ENCODE measurements around the gene OCSTAMP. TPM values are rescaled to one million over a fixed set of nuclear protein-coding genes. Genes with fewer than 3 reads are reported as not detected.

The OCSTAMP gene
- total and polyA plus RNA-seq, 2 donors (not counting 3 experiments of a cell fraction or from before 2014, with no cell fraction given): not detected

- DNase-seq (ENCODE audit: low read depth, low spot score) (no peak), FAIRE-seq (no peak)
- ChIA-PET POLR2A (no interaction called here), CTCF (interaction anchor here (0.8 to 1.3 kb wide), 2 partner anchors 9 to 11 kb away, joined by 3 to 4 read pairs; no protein-coding TSS in a partner anchor)
- Histone ChIP-seq H2AFZ (ENCODE audit: low read depth, low read length) (no peak overlapping the region), H3K27ac (ENCODE audit: insufficient read depth, low read depth, low read length) (no peak overlapping the region), H3K4me3 (replicated peaks in 1 of 3; ENCODE audit: insufficient read depth in 1 of 3, low read depth in 1 of 3, low read length in 3 of 3) (no peak overlapping the region), H3K9ac (replicated peaks; ENCODE audit: extremely low read depth, insufficient read depth, low read length) (no peak overlapping the region), H3K4me1 (ENCODE audit: control insufficient read depth, extremely low read depth, insufficient read depth, low read length) (peaks cover 4% of the 10 kb centered on the region), H3K4me2 (ENCODE audit: insufficient read depth, low read length) (no peak overlapping the region), H3K9me3 (replicated peaks; ENCODE audit: control insufficient read depth, insufficient read depth, low read length) (no peaks in the 10 kb centered on the region), H3K79me2 (ENCODE audit: control insufficient read depth, insufficient read depth, low read length) (no peaks in the 10 kb centered on the region), H3K27me3 (ENCODE audit: control insufficient read depth in 2 of 2, insufficient read depth in 2 of 2, low read length in 2 of 2) (no peaks in the 10 kb centered on the region), H3K36me3 (ENCODE audit: control insufficient read depth in 2 of 2, extremely low read depth in 1 of 2, insufficient read depth in 2 of 2, low read length in 2 of 2) (no peaks in the 10 kb centered on the region), H3K9me1 (replicated peaks; ENCODE audit: control insufficient read depth, extremely low read depth, insufficient read depth, low read length) (no peaks in the 10 kb centered on the region), H4K20me1 (replicated peaks; ENCODE audit: control insufficient read depth, extremely low read depth, insufficient read depth, low read length) (no peaks in the 10 kb centered on the region)
- intact Hi-C loops (cut with micrococcal nuclease) (no loop called here), dilution Hi-C loops (cut with MboI; ENCODE audit: extremely low pct_ligation_motif_present, low sequenced_read_pairs) (no loop called here)
- TF ChIP-seq MAX (IDR thresholded peaks at IDR 0.05; ENCODE audit: insufficient read depth, insufficient read length) (no peak), JUN (IDR thresholded peaks at IDR 0.05; ENCODE audit: borderline replicate concordance, insufficient read depth, insufficient read length, low read depth) (no peak), FOS (IDR thresholded peaks at IDR 0.05; ENCODE audit: borderline replicate concordance, insufficient read depth, low read length) (no peak), EZH2 (IDR thresholded peaks at IDR 0.05; ENCODE audit: borderline replicate concordance, low read depth, low read length, severe bottlenecking) (no peak), POLR2AphosphoS5 (IDR thresholded peaks at IDR 0.05; ENCODE audit: insufficient read depth, low read depth, low read length) (no peak), GATA2 (IDR thresholded peaks at IDR 0.05; ENCODE audit: insufficient read depth, insufficient read length, low read depth, low read length) (no peak), MYC (IDR thresholded peaks at IDR 0.05; ENCODE audit: low read depth, low read length) (no peak), CTCF (IDR thresholded peaks at IDR 0.05; ENCODE audit: extremely low read depth in 1 of 2, insufficient read depth in 1 of 2, low read depth in 1 of 2, low read length in 2 of 2) (no peak), POLR2A (IDR thresholded peaks at IDR 0.05; ENCODE audit: low read depth, low read length) (no peak)
- no TSS peak for BruUV-seq (replicated peaks)
These were observed 2.3 kb upstream of the OCSTAMP start for GRCh38 chr20:46552460-46553420.

Data from endothelial cell of umbilical vein (primary cell).